GM18907 (cell line): Measurements from ENCODE around the gene RNF208.
"Not testable (repeated sequence)": the region's sequence is repeated elsewhere in the genome, so short reads cannot be mapped to it uniquely, and the experiment has no call there.

Experiments
- ATAC-seq: cut with Tn5 transposase; IDR thresholded peaks from one replicate; pipeline ENCODE4 v1.9.1; 2021; ENCODE audit warnings: mild to moderate bottlenecking, moderate library complexity; ENCODE audit not compliant: unreplicated experiment

RNF208 gene, protein sequence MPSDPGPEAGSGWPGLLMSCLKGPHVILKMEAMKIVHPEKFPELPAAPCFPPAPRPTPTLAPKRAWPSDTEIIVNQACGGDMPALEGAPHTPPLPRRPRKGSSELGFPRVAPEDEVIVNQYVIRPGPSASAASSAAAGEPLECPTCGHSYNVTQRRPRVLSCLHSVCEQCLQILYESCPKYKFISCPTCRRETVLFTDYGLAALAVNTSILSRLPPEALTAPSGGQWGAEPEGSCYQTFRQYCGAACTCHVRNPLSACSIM

DNA sequence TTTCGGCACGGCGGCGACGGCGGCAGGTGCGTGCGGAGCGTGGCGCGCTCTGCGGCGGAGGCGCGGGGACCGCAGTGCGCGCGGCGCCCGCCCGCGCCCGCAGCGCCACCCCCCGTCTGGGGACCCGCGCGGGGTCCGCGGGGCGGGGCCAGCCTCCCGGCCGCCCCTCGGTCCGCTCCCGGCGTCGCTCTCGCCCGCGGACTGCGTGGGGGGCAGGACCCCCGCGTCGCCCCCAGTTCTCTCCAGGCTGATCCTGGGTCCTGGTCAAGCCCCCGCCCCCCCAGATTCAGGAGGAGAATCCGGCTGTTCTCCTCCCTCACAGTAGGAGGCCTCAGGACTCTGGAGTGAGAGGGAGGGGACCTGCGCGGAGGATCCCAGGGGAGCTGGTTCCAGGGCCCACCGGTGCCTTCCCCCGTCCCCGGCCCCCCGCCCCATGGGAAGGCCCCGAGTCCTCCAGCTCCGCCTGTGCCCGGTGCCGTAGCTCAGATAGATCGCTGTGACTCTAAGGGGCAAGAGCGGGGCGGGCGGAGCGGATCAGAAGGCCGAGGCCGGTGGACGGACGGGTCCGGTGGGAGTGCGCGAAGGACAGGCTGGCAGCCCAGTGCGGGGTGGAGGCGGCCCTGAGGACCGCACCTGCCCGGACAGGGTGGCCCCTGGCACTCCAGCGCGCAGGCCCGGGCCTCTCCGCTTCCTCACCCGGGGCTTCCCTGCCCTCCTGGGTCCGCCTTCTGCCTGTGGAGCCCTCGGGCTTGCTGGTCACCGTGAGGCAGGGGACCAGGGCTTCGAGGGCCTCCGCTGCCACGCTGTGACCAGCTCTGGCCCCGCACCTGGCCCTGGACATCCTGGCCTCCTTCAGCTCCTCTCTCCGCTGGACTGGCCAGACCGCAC, at the start of gene RNF208:
Gene RNF208 (minus strand): TSS at position 51 of the 888 bp plus-strand sequence. CDS start 1,028 bp downstream, outside the sequence.
- peak; percentile 6 for ATAC-seq

DNA sequence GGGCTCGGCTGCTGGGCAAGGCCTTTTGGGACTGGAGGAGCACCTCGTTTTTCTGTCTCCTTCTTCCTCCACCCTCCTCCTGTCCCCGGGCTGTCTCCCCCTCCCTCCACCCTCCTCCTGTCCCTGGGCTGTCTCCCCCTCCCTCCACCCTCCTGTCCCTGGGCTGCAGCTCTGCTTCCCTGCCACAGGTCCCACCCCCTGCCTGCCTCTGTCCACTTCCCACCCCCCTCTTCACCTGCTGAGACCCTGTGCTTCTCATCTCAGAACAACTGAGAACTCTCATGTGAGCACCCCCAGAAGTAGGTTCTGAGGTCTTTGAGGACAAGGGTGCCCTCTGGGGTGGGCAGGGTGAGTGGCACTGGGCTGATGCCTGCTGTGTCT, 49.6 kb upstream of the RNF208 start:
- ATAC-seq, result no peak

DNA sequence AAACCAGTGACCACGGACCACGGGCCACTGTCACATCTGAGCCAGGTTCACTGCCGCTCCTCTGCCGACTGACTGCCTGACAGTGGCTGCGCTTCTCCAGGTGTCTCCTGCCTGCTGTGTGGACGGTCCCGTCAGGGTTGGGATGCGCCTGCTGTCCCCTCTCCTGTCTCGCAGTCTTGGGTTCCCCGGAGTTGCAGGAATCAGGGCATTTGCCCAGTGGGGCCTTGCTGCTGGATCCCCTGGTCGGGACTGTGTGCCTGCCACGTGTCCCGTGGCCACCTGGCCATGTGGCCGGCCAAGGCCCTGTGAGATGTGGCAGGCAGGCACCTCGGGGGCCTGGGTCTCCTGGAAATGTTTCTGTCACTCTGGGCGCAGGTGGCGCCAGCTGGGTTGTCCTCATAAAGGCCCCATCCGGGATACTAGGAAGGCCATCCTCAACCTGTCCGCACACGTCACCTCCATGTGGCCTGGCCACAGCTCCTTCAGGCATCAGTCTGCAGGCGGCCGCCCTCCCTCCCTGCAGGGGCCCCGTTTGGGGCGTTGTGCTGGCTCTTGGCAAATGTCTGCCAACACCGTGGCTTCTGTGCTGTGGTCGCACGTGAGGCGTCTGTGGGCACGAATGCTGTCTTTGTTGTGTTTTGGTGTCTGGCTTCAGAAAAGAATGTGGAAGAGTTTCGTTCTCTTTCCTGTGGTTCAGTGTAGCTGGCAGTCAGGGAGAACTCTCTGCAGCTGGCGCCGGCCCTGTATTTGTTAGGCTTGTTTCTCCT, 49.1 kb upstream of the RNF208 start:
- ATAC-seq, result no peak

DNA sequence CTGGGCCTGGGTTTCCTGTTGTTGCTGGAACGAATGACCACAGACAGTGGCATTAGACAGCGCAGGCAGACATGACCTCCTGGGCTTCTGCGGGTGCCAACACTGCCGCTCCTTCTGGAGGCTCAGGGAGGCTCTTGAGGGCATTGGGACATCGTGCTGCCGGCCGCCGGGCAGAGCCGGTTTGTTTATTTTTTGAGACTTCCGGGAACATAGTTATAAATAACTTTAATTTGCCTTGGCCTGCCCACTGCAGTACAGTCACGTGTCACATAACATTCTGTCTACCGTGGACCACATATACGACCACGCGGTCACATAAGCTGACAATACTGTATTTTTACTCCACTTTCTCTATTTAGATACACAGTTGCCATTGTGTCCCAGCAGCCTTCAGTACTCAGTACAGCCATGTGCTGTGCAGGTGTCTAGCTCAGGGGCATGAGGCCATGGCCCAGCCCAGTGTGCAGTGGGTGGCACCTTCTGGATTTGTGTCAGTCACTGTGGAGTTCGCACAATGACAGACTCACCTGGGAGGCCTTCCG, 47.3 kb upstream of the RNF208 start:
- no peak for ATAC-seq

DNA sequence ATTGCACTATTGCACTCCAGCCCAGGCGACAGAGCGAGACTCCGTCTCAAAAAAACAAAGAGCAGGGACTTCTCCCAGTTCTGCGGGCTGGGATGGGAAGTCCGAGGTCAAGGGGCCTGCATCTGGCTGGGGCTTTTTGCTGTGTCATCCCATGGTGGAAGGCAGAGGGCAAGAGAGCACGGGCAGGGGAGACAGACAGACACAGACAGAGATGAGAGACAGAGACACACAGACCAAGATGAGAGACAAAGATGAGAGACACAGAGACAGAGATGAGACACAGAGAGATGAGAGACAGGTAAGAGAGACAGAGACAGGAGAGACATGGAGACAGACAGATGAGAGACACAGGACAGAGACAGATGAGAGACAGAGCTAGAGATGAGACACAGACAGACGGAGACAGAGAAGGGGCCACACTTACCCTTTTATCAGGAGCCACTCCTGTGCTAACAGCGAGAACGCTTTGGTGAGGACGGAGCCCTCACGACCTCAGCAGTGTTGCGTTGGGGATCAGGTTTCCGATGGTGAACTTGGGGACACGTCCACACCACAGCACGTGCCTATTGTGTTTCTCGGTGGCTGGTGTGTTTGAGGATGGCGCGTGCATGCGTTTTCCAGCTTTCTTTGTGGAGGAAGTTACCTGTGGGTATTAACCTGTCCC, 46.6 kb upstream of the RNF208 start:
- ATAC-seq, result no peak

DNA sequence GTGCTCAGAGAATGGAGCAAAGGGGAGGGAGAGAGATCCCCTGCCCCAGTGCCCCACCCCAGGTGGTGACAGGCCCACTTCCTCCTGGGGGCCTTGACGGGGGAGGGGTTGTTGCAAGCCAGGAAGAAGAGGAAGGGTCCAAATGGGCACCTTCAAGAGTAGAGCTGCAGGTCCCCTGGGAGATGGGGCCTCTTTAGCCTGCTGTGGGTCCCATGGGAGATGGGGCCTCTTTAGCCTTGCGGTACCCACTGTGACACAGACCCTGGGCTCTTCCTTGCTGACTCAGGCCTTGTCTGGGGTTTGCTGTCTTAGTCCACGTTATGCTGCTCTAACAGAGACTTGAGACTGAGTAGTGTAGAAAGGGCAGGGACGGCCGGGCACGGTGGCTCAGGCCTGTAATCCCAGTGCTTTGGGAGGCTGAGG, 45.9 kb upstream of the RNF208 start:
- no peak for ATAC-seq

DNA sequence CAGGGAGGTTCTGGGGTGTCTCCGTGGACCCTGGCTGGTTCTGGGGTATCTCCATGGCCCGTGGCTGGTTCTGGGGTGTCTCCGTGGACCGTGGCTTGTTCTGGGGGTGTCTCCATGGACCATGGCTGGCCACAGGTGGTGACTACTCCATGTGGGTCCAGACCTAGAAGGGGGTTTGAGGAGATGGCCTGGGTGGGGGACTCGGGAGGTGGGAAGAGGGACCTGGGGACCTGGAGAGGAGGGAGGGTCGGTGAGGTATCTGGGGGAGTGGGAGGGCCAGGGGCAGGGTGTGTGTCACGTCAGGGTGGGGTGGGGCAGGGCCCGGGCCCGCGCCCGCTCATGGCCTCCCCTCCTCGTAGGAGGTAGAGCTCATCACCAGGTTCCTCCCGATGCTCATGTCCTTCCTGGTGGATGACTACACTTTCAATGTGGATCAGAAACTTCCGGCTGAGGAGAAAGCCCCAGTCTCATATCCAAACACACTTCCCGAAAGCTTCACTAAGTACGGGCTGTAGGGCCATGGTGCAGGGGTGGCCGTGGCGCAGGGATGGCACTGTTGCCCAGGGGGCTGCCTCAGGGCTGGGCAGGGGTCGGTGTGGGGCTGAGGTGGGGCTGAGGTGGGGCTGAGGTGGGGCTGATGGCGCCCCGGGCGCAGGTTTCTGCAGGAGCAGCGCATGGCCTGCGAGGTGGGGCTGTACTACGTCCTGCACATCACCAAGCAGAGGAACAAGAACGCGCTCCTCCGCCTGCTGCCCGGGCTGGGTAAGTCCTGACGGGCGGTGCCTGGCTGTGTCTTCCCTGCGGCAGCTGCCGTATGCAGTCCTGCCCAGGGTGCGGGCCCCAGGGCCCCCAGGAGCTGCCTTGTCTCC, 44.8 kb upstream of the RNF208 start:
- ATAC-seq, result no peak

DNA sequence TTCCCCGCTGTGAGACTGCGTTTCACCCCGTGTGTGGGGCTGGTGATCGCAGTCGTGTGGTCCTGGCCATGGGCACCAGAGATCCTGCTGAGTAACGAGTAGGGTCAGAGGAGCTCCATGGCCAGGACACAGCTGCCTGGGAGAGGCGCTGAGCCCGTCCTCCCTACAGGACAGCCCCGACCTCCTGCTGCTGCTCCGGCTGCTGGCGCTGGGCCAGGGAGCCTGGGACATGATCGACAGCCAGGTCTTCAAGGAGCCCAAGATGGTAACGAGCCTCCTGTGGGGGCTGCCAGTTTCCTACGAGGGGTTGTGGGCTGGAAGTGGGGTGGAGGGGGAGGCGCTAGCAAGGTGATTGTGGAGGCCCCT, 44.1 kb upstream of the RNF208 start:
- ATAC-seq, result no peak

DNA sequence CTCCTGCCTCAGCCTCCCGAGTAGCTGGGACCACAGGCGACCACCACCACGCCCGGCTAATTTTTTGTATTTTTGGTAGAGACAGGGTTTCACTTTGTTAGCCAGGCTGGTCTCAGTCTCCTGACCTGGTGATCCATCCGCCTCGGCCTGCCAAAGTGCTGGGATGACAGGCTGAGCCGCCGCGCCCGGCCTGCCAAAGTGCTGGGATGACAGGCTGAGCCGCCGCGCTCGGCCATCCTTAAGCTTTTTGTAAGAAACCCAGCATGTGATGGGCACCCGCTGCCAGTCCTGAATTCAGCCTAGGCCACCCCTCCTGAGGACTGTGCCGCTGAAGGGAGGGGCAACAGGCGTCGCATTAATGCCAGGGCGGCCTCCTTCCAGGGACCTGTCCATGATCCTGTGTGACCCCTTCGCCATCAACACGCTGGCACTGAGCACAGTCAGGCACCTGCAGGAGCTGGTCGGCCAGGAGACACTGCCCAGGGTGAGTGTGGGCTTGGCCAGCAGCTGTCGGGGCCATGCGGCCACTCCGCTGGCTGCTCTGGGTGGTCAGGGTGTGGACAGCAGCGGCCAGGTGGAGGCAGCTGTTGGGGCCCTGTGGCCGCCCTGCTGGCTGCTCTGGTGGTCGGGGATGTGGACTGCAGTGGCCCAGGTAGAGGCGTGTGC, 43.6 kb upstream of the RNF208 start:
- no peak for ATAC-seq

DNA sequence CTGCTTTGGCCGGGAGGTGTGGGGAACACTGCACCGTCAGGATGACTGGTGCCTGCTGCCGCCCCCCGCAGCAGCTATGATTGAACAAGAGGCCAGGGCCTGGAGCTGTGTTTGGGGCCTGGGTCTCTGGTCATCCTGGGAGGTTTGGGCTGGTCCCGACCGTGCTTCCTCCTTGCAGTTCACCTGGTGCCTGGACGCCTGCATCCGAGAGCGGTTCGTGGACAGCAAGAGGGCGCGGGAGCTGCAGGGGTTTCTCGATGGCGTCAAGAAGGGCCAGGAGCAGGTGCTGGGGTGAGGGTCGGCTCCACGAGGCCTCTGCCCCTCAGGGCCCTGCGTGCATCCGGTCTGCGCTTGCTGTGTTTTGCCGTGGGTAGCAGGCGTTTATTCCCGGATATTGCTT, 42.0 kb upstream of the RNF208 start:
- ATAC-seq, result no peak

DNA sequence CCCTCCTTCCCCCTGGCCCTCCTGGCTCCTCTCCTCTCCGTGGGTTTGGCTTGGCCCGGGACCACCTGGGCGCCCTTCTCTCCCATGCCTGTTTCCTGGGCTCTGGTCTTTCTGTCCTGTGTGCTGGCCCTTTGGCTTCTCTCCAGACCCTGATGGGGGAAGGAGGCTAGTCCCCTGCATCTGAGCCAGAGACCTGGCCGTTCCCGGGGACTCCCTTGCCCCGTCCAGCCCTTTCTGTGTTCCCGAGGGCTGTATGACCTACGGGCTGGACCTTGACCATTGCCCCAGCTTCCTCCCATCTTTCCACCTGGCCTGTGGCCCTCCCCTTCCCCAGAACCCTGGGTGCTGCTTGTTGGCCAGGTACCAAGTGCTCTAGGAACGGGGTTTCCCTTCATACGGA, 41.5 kb upstream of the RNF208 start:
- ATAC-seq, result no peak

DNA sequence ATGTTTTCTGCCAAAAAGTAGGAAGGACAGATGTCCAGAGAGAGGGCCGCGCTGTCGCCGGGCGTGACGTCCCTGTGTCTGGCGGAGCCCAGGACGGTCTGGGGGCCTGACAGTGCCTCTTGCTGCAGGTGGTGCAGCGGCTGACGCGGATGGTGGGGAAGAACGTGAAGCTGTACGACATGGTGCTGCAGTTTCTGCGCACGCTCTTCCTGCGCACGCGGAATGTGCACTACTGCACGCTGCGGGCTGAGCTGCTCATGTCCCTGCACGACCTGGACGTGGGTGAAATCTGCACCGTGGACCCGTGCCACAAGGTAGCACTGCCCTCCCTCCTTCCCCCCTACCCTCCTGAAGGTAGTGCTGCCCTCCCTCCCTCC, 40.9 kb upstream of the RNF208 start:
- ATAC-seq, result no peak

DNA sequence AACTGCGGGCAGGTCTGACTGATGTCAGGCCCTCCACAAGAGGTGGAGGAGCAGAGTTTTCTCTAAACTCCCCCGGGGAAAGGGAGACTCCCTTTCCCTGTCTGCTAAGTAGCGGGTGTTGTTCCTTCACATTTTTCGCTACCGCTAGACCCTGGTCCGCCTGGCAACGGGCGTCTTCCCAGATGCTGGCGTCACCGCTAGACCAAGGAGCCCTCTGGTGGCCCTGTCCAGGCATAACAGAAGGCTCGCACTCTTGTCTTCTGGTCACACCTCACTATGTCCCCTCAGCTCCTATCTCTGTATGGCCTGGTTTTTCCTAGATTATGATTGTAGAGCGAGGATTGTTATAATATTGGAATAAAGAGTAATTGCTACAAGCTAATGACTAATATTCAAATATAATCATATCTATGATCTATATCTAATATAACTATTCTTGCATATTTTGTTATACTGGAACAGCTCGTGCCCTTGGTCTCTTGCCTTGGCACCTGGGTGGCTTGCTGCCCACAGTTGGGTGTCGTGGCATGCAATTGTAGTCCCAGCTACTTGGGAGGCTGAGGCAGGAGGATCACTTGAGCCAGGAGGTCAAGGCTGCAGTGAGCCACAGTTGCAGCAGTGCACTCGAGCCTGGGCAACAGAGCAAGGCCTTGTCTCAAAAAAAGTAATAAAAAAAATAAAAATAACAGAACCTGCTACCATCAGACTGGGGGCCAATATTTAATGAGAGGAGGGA, 40.3 kb upstream of the RNF208 start:
- not testable (repeated sequence) for ATAC-seq

DNA sequence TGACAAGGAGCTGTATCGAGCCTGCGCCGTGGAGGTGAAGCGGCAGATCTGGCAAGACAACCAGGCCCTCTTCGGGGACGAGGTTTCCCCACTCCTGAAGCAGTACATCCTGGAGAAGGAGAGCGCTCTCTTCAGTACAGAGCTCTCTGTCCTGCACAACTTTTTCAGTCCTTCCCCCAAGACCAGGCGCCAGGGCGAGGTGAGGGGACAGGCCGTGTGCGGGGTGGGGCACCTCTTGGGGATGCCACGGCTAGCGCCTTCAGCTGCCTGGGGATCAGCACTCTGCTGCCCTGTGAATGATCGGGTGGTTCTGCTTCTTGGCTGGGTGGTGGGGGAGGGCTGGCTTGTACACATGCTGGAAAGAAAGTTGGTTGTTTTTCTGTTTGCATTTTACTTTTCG, 34.8 kb upstream of the RNF208 start:
- ATAC-seq, result no peak

DNA sequence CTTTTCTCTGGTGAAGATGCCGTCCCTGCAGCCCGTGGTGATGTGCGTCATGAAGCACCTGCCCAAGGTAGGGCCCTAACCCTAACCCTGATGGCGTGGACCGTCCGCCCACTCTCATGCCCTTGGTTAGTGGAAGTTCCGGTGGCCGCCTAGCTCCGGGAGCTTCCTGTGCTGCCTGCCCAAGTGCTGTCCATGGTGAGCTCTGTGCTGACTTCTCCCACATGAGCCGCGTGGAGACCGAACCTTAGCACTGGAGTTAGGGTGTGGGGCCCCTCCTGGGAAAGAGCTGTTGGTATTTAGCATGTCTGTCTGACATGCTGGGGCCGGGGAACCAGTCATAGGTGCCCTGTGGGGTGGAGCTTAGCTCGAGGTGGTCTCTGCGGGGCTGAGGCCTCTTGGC, 34.3 kb upstream of the RNF208 start:
- no peak for ATAC-seq

DNA sequence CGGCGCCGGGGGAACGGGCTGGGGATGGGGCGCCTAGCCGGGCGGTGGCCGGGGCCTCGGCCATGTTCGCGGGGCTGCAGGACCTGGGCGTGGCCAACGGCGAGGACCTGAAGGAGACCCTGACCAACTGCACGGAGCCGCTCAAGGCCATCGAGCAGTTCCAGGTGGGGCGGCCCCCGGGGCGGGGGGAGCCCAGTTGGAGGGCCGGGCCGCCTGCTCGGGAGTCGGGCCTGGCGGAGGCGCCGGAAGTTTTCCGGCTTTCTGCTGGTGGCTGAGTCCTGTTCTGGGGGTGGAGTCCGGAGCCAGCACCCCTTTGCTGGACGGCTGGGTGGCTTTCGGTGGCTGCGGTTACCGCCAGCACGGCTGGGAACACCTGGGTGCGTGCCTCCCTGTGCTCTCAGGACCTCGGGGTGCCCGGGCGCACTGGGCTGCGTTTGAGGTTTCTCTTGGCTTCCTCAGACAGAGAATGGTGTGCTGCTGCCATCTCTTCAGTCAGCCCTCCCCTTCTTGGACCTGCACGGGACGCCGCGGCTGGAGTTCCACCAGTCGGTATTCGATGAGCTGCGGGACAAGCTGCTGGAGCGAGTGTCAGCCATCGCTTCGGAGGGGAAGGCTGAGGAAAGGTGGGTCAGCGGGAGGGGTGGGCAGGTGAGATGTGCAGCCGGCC, 33.5 kb upstream of the RNF208 start:
- ATAC-seq, result peak; percentile 32

DNA sequence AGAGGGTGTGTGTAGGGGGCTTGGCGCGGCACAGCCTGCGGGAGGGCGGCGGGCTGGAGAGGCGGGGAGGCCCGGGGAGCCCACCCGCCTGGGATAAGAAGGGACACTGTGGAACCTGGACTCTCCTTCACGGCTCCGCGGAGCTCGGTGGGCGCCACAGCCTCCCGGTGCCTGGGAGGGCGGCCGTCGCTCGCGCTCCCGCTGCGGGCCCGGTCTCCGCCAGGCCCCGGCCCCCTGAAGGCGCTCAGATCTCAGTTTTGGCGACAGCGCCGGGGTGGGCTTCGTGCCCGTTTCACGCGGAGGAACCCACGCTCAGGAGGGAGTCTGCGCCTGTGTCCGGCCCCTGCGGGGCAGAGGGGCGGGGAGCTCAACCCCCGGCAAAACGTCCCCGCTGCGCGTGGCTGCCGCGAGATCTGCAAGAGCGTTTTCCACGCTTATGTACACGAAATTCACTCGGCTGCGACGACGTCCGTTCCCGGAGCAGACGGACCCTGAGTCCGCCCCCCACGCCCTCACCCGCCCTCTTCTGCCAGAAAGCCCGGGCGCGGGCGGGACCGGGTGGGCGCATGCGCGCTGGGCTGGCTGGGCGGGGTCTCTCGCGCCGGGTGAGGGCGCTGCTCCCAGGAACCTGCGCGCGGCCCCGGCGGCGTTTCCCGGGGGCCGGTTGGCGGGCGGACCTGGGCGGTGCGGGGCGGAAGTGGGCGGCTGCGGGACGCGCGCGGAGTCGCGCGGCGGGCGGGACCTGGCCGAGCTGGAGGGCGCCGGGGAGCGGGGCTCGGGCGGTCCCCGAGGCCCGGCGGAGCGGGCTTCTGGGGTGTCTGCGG, 32.8 kb upstream of the RNF208 start, which contains the start of gene NELFB:
Gene NELFB (plus strand): TSS at position 704 of the 824 bp plus-strand sequence.
- peak; percentile 74 for ATAC-seq
